Right renal pelvis (tissue), 4 donors: Measurements from ENCODE around the gene IPO11. TPM values are rescaled to one million over a fixed set of nuclear protein-coding genes. Genes with fewer than 3 reads are reported as not detected.
"Not testable (repeated sequence)": the region's sequence is repeated elsewhere in the genome, so short reads cannot be mapped to it uniquely, and the experiment has no call there.

ENCODE experiments used
- DNase-seq, 4 donors: peaks; one replicate each; pipeline ENCODE4 v3.0.0-alpha.2; 2013; ENCODE audit warnings: low read depth in 4 of 4, low spot score in 3 of 4, missing footprints in 1 of 4
- polyA plus RNA-seq, 4 donors: library from polyadenylated mRNA; unstranded; fragments of 120-200 nt; gene quantifications; one replicate each; pipeline ENCODE4 v1.2.1, GENCODE V29; 2013; ENCODE audit not compliant: insufficient read length in 4 of 4

The IPO11 gene
- polyA plus RNA-seq, 4 donors = 35.7 to 42.6 (median 39.7) TPM

DNA sequence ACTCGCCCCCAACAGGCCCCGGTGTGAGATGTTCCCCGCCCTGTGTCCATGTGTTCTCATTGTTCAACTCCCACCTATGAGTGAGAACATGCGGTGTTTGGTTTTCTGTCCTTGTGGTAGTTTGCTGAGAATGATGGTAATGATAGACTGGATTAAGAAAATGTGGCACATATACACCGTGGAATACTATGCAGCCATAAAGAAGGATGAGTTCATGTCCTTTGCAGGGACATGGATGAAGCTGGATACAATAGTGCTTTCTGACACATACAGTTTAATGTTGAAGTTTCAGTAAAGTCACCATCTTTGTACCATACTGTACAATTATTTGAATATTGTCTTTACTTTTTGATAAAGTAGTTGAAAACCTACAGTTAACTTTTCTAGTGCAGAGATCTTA is 96.2 kb downstream of the IPO11 start:
- not testable (repeated sequence) for DNase-seq

DNA sequence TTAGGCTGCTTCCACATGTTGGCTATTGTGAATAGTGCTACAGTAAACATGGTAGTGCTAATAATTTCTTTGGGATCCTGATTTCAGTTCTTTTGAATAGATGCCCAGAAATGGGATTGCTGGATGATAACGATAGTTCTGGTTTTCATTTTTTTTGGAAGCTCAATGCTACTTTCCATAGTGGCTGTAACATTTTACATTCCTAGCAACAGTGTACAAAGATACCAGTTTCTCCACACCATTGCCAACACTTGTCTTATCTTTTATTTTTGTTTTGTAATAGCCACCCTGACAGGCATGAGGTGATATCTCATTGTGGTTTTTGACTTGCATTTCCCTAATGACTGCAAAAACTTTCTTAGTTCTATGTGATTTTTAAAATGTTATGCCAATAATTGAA is 97.2 kb downstream of the IPO11 start:
- no peak for DNase-seq

DNA sequence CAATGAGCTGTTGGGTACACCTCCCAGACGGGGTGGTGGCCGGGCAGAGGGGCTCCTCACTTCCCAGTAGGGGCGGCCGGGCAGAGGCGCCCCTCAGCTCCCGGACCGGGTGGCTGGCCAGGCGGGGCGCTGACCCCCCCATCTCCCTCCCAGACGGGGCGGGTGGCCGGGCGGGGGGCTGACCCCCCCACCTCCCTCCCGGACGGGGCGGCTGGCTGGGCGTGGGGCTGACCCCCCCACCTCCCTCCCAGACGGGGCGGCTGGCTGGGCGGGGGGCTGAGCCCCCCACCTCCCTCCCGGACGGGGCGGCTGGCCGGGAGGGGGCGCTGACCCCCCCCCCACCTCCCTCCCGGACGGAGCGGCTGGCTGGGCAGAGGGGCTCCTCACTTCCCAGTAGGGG is 100.5 kb downstream of the IPO11 start:
- DNase-seq = not testable (repeated sequence)

DNA sequence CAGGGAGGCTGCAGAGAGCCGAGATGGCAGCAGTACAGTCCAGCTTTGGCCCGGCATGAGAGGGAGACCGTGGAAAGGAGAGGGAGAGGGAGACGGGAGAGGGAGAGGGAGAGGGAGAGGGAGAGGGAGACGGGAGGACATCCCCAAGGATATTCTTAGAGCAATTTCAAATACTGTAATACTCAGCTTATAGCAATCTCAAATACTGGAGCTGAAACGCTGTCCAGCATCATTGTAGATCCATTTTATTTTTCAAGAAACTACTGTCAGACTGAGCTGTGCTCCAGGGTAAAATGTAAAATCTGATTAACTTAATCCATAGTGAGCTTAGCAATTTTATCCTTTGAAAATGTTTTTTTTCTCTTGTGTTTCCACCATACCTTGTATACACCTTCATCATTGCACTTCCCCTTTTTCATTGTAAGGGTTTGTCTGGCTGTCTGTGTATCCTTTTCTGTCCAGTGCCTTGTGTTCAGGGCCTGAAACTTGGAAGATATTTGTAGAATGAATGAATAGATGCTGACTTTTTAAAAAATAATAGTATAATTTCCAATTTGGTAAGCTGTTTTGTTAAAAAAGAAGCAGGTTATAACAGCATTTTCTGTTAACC is 102.1 kb downstream of the IPO11 start:
- no peak for DNase-seq

DNA sequence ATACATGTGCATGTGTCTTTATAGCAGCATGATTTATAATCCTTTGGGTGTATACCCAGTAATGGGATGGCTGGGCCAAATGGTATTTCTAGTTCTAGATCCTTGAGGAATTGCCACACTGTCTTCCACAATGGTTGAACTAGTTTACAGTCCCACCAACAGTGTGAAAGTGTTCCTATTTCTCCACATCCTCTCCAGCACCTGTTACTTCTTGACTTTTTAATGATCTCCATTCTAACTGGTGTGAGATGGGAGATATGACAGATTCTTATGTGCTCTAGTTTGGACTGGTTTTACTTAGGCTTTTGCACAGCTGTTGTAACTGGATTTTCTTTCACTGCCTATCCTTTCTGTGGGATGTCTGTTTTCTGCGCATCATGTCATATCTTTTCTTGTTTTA is 108.2 kb downstream of the IPO11 start:
- not testable (repeated sequence) for DNase-seq

DNA sequence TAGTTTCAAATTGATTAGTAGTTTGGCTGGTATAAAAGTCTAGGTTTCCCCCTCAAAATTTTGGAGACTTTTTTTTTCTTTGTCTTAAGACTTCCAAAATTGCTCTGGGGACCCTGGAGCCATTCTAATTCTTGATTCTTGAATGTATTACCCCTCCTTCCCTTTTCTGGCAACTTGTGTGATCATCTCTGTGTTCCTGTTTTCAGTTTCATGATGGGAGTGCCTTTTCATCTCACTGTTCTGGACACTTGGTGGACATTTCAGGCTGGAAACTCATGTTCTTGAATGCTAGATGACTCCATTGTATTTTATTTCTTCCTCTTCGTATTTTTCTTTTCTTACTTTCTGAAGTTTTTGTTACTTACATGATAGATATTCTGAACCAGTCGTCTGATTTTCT is 108.8 kb downstream of the IPO11 start:
- no peak for DNase-seq

DNA sequence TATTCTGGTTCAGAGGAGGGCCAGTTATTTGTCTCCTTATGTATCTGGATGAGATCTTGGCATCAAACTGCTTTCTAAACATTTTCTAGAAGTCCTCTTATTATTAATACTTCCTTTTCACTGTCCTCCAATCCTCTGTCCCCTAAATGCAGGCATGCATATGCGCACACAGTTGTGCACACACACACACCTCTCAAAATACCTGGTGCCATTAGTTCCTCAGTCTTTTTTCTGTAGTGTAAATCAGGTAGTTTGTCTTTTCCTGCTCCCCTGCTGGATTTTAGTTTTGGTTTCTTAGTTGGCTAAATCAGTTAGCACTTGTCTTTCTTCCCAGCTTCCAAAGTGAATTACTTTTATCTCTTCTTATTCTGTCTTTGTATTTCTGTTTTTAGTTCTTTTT is 110.2 kb downstream of the IPO11 start:
- DNase-seq = no peak

DNA sequence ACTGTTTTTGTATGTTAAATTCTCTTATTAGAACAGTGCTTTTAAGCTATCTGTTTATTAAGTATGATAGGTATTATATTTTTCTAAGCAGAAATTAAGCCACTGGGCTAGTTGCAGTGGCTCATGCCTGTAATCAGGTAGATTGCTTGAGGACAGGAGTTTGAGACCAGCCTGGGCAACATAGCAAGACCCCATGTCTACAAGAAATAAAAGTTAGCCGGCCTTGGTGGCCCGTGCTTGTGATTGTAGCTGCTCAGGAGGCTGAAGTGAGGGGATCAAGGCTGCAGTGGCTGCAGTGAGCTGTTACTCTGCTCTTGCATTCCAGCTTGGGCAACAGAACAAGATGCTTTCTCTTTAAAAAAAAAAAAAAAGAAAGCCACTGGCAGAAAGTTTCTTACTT is 121.0 kb downstream of the IPO11 start:
- DNase-seq = no peak

DNA sequence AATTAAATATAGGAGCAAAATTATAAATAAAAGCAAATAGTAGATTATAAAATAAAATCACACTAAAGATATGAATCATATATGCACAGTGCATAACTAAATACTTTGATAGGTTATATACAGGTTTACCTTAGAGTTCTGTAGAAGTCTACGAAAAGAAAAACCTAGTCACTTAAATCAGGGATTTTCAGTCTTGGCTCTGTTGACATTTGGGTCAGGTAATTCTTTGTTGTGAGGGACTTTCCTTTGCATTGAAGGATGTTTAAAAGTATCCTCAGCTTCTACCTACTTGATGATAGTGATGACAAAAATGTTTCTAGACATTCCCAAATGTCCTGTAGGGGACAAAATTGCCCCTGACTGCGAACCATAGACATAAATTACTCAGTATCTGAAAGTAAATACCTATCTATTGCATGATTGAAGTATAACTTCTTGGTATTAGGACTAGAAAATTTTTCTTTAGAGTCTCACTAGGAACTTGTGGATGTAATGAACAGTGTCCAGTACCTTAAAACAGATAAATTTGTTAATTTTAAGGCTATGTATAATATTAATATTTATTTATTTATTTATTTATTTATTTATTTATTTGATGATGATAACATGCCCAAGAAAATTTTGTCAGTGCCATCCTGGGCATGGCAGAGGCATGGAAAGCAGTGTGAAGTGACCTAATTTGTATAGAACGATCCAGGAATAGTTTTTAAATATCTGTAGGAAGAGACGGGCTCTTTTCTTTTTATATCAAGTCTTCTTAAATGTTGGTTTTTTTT is 122.1 kb downstream of the IPO11 start:
- DNase-seq = no peak

DNA sequence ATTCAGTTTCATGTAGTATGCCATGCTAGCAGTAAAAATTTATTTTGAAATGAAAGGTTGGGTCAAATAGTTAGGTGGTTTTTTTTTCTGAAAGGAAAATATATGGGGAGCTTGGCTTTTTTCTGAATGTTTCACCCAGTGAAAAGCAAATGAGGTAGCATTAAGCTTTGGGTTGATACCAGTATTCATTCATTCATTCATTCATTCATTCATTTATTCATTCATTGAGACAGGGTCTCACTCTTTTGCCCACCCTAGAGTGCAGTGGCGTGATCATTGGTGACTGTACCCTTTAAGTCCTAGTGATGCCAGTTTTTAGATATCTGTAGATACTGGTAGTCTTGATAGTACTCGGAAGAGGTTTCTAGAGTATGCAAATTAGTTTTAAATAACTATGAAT is 123.7 kb downstream of the IPO11 start:
- no peak for DNase-seq

DNA sequence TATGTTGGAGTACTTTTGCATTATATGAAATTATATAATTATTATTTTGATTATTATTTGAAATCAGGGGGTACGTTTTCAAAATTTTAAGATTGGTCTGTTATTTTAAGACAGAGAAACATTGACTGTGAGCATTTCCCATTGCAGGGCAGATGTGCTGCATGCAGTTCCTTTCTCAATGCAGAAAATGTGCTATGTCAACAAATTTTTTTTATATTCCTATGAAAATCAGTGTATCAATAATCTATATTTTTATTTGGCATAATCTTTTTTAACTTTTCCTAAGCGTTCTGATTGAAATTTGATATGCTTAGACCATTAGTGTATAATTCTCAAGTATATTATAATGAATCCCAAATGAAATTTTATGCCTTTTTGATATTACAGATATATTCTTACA is 124.2 kb downstream of the IPO11 start:
- no peak for DNase-seq

DNA sequence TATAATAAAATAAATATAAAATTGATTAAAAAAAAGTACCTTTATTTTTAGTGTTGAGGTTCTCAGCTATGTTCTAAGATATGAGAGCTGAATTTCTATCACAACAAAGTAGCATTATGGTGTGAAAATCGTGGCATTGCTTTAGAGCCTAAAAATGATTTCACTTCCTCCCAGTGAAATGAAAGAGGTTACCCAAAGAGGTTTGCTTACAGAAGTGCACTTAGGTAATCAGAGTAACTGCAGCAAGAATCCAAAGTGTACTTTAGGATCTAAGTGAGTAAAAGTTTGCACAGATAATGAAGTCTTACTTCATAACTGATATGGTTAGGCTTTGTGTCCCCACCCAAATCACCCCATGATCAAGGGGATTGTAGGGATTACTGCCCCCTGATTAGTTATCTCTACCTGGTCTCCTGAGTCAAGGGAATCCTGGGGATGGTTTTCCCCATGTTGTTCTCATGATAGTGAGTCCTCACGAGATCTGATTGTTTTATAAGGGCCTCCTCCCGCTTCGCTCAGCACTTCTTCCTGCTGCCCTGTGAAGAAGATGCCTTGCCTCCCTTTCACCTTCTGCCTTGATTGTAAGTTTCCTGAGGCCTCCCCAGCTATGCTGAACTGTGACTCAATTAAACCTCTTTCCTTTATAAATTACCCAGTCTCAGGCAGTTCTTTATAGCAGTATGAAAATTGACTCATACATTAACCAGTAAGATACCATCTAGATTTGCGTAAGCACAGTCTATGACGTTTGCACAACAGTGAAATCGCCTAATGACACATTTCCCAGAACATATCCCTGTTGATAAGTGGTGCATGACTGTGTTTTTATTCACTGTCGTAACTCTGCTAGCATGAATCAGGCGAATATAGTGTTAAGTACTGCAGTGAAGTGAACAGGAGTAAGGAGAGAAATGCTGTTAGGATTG is 125.7 kb downstream of the IPO11 start:
- no peak for DNase-seq

DNA sequence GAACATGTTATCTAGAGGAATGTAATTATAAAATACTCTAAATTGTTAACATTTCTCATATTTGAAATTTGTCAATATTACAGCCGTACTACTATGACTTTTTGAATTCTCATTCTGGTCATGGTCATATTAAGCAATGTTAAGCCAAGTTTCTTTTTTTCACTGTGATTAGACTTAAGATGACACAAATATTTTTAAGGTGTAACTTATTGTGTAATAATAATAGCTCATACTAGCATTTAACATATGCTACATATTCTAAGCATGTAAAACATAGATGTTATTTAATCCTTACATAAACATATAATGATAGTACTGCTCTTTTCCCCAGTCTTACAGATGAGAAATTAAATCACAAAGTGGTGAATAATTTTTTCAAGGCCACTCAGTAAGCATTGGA is 130.2 kb downstream of the IPO11 start:
- DNase-seq = no peak

DNA sequence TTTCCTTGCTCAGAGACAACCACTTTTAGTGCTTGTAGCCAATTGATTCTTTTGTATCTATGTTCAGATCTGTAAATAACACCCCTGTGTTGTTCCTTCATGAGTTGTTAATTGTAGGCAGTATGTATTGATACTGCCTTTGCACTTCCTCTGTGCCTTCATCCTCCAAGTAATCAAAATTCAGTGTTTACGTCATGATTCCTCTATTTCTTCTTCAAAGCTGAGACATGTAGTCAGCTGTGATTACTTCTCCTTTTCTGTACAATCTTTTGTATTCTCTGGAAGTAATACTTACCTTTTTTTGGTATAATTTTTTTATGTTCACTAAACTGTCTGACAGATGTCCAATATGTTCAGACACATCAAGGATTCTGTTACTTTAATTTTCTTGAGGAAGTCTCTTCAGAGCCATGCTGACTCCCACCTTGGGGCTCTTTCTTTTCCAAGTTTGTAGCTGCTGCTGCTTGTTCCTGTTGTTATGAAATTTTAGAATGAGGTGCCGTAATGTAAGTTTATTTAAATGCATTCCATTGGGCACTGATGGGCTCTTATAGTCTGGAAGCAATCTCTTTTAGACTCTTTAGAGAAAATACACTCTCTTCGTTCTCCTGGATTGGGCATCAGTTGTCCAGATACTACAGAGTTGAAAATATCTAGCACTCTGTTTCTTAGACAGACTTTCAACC is 135.5 kb downstream of the IPO11 start:
- DNase-seq = no peak

DNA sequence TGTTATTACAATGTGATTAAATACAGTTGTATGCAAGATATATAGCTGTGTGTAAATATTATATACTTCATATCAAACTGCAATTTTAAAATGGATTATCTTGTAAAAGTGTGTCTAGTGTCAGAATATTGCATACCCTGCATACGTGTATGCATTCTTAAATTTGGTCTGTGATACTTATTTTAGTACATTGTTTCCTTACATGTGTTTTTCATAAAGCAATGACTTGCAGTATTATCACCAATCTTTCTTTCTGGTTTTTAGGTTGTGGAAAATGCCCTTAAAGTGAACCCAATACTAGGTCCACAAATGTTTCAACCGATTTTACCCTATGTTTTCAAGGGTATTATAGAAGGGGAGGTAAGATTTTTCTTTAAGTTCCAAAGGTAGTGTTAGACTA is 137.5 kb downstream of the IPO11 start:
- DNase-seq = no peak

DNA sequence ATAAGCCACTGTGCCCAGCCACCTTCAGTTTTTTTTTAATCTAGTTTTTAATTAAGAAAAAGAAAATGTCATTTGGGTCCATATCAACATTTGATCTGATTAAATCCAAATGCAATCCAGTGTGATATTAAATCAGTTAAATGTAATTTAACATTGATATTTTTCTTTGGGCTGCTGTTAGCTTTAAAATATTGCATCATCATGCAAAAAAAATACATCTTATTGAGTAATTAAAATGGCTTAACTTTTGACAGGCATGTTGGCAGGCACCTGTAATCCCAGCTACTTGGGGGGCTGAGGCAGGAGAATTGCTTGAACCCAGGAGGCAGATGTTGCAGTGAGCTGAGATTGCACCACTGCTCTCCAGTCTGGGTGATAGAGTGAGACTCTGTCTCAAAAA is 143.4 kb downstream of the IPO11 start:
- DNase-seq = no peak

DNA sequence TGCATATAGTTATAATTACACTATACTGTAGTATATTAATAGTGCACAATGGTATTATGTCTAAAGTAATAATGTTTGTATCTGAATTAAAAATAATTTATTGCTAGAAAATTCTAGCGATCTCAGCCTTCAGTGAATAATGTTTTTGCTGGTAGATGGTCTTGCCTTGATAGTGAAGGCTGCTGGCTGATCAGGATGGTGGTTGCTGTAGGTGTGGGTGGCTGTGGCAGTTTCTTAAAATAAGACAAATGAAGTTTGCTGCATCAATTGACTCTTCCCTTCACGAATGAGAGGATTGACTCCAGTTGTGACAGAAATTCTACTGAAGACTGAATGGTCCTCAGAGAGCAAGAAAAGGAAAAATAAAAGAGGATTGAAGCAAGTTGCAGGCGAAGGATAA is 146.4 kb downstream of the IPO11 start:
- DNase-seq = no peak

DNA sequence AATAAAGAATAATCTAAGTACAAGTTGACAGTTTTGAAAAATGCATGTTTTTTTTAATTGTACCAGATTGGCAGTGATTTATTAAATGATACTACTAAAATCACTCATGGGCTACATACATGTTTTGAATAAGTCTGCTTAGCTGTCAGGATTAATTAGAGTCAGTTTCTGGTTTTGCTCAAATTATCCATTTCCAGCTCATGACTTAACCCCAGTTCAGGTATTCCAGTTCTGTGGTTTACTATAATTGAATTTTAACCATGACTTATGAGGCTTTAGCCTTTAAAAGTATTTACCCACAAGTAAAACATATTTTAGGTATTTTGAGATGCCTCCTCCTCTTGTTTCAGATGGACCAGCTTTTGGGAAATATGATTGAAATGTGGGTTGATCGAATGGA is 148.2 kb downstream of the IPO11 start:
- DNase-seq = no peak

DNA sequence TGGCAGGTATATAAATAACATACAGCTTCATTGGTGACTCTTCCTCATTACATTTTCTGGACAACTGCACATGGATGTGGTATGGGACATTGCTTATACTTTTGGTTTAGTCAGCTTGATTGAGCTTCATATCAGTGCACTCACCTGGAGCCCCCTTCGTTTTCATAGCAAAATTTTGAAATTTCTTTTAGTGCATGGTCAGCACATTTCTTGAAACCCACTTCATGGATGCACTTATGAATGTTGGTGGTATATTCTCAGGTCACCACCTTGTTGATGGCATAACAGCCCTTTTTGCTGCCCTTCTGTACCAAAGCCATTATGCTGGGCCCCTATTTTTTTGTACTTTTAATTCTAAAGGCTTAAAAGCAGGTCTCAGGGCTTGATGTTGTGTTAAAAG is 149.3 kb downstream of the IPO11 start:
- DNase-seq = no peak

DNA sequence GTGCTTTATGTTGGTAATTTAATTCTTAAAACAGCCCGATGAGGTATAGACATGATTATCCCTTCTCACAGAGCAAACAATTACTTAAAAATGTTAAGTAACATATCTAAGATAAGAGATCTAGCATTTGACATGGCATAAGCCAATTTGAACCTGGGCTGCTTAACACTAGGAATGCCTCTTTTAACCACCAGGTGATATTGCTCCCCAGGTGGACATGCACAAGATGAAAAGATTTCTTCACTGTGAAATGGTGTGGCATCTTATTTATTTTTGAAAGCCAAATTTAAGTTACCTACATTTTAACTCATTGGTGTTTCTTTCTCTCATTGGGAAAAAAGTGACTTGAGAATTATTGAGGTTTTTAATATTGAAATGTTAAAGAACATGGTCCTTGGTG is 150.3 kb downstream of the IPO11 start:
- DNase-seq = no peak

DNA sequence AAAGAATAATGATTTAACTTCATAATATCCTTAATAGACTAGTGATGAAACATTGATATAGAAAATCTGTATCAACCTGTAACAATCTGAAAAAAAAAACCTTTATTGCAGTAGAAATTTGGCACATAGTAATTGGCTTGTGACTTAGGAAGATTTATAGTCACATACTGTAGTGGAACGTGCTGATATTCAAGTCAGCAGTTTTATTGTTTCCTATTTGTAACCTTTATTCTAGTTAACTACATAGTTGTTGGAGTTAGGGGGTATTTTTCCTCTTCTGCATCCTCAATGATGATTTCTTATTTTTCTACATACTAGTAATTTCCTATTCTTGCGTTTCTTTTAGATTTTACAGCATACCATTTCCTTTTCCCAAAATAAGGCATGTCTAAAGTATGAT is 151.5 kb downstream of the IPO11 start:
- no peak for DNase-seq
